Neural progenitor cell (in vitro differentiated cells): Measurements from ENCODE around the gene FARS2. TPM values are rescaled to one million over a fixed set of nuclear protein-coding genes. Genes with fewer than 3 reads are reported as not detected.

Experiments
- DNase-seq: peaks from one replicate; pipeline ENCODE4 v3.0.0-alpha.2; 2016; ENCODE audit warnings: low spot score
- H2AFZ ChIP-seq: fragments of 200-600 bp; sonication (generic); replicated peaks from 2 replicates; pipeline ENCODE4 v1.6.1; 2016; ENCODE audit warnings: antibody characterized with exemption
- H3F3A ChIP-seq: fragments of 200-600 bp; sonication (generic); 2 replicates; pipeline ENCODE4 v1.6.1; 2016; ENCODE audit warnings: antibody characterized with exemption, low read depth
- H3K27ac ChIP-seq: fragments of 200-600 bp; sonication (generic); 2 replicates; pipeline ENCODE4 v1.5.1; 2016; ENCODE audit warnings: mild to moderate bottlenecking
- H3K27me3 ChIP-seq: fragments of 200-600 bp; sonication (generic); 2 replicates; pipeline ENCODE4 v1.6.1; 2016; ENCODE audit warnings: mild to moderate bottlenecking, moderate library complexity
- H3K36me3 ChIP-seq: fragments of 200-600 bp; sonication (generic); 2 replicates; pipeline ENCODE4 v1.5.1; 2016
- H3K4me1 ChIP-seq: fragments of 200-600 bp; sonication (generic); 2 replicates; pipeline ENCODE4 v1.6.1; 2016; ENCODE audit warnings: mixed run types
- H3K4me2 ChIP-seq: fragments of 200-600 bp; sonication (generic); 2 replicates; pipeline ENCODE4 v1.6.1; 2016
- H3K4me3 ChIP-seq: fragments of 200-600 bp; sonication (generic); 2 replicates; pipeline ENCODE4 v1.5.1; 2016
- H3K79me2 ChIP-seq: fragments of 200-600 bp; sonication (generic); 2 replicates; pipeline ENCODE4 v1.6.1; 2016; ENCODE audit warnings: low read depth
- H3K9ac ChIP-seq: fragments of 200-600 bp; sonication (generic); 2 replicates; pipeline ENCODE4 v1.6.1; 2016
- H3K9me3 ChIP-seq: fragments of 200-600 bp; sonication (generic); 2 replicates; pipeline ENCODE4 v1.5.1; 2016; ENCODE audit warnings: low read depth
- H4K20me1 ChIP-seq: fragments of 200-600 bp; sonication (generic); 2 replicates; pipeline ENCODE4 v1.6.1; 2016; ENCODE audit warnings: low read depth
- H3K27ac Mint-ChIP-seq: 3 replicates; pipeline ENCODE4 v1.8.0; 2021; ENCODE audit warnings: mixed read lengths
- H3K27me3 Mint-ChIP-seq: 2 replicates; pipeline ENCODE4 v1.8.0; 2022; ENCODE audit warnings: low read depth, mild to moderate bottlenecking, inconsistent platforms, moderate library complexity, mixed read lengths; ENCODE audit not compliant: insufficient read depth
- H3K36me3 Mint-ChIP-seq: 3 replicates; pipeline ENCODE4 v1.8.0; 2021; ENCODE audit warnings: mixed read lengths
- H3K4me1 Mint-ChIP-seq: 3 replicates; pipeline ENCODE4 v1.8.0; 2021; ENCODE audit warnings: mixed read lengths
- H3K4me3 Mint-ChIP-seq: 3 replicates; pipeline ENCODE4 v1.8.0; 2021; ENCODE audit warnings: mild to moderate bottlenecking, moderate library complexity, mixed read lengths
- H3K9me3 Mint-ChIP-seq: 3 replicates; pipeline ENCODE4 v1.8.0; 2020; ENCODE audit warnings: mixed read lengths
- EZH2 ChIP-seq: fragments of 200-600 bp; sonication (generic); IDR thresholded peaks from 2 replicates; pipeline ENCODE4 v1.6.1; 2017; ENCODE audit warnings: antibody characterized with exemption, mild to moderate bottlenecking, moderate library complexity
- EZH2phosphoT487 ChIP-seq: fragments of 200-600 bp; sonication (generic); IDR thresholded peaks from 2 replicates; pipeline ENCODE4 v1.6.1; 2017; ENCODE audit warnings: antibody characterized with exemption
- total RNA-seq: library from RNA; depleted of rRNA; stranded (reverse); fragments of >200 nt; gene quantifications from 2 replicates; pipeline ENCODE4 v1.2.3, GENCODE V29; 2015; ENCODE audit warnings: low replicate concordance
- TF ChIP-seq, protein P1 (sequence below): fragments of 200-600 bp; sonication (generic); IDR thresholded peaks from 2 replicates; pipeline ENCODE4 v1.5.1; 2017; ENCODE audit warnings: antibody characterized with exemption, mild to moderate bottlenecking

The FARS2 gene
- total RNA-seq, 1 donor from 2014 or later = 10.8 TPM

DNA sequence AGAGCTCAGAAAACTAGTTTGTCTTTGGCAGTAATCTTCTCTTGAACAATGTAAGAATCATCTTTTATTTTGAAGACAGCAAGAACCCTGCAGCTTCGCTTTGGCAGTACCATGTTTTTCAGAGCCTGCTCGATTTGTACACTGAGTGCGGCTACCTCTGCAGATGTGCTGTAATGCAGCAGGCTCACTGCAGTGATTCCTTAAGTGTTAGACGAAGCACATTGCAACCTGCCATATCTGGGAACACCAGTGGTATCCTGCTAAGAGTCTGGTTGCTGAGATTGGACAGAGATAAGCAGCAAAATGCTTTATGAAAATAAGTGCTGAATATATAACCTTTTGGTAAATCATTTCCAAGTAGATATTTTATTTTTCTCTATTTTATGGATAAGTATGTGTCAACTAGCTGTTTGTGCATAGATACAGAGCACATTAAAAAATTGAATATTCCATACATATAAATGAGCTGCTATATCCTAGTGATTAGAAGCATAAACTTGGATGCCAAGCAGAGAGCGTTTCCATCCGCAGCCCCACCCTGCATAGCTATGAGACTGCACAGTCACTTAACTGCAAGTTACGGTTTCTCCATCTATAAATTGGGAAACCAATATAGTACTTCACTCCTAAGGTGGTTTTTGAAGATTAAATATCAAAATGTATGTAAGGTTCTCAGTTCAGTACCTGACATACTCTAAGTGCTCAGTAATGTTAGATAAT lies 328.3 kb downstream of the FARS2 start:
- Histone ChIP-seq H3K9ac (no peak overlapping the region), H3K4me1 (peaks cover 10% of the 10 kb centered on the region), H3K36me3 (no peaks in the 10 kb centered on the region), H4K20me1 (no peaks in the 10 kb centered on the region), H3K4me2 (no peak overlapping the region), H3K27me3 (no peaks in the 10 kb centered on the region), H3K9me3 (no peaks in the 10 kb centered on the region), H3K79me2 (no peaks in the 10 kb centered on the region), H3K4me3 (no peak overlapping the region), H2AFZ (no peak overlapping the region), H3F3A (no peaks in the 10 kb centered on the region), H3K27ac (no peak overlapping the region)
- peaks cover 8% of the 10 kb centered on the region for H3K4me1 Mint-ChIP-seq
- TF ChIP-seq, protein P1, sequence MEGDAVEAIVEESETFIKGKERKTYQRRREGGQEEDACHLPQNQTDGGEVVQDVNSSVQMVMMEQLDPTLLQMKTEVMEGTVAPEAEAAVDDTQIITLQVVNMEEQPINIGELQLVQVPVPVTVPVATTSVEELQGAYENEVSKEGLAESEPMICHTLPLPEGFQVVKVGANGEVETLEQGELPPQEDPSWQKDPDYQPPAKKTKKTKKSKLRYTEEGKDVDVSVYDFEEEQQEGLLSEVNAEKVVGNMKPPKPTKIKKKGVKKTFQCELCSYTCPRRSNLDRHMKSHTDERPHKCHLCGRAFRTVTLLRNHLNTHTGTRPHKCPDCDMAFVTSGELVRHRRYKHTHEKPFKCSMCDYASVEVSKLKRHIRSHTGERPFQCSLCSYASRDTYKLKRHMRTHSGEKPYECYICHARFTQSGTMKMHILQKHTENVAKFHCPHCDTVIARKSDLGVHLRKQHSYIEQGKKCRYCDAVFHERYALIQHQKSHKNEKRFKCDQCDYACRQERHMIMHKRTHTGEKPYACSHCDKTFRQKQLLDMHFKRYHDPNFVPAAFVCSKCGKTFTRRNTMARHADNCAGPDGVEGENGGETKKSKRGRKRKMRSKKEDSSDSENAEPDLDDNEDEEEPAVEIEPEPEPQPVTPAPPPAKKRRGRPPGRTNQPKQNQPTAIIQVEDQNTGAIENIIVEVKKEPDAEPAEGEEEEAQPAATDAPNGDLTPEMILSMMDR = no peak
- TF ChIP-seq EZH2 = no peak
- no peak for TF ChIP-seq EZH2phosphoT487
- no peak for DNase-seq
- H3K36me3 Mint-ChIP-seq = peaks cover 4% of the 10 kb centered on the region
- H3K27ac Mint-ChIP-seq = no peak overlapping the region
- H3K4me3 Mint-ChIP-seq = no peak overlapping the region
- peaks cover 10% of the 10 kb centered on the region for H3K9me3 Mint-ChIP-seq
- H3K27me3 Mint-ChIP-seq = no peaks in the 10 kb centered on the region

DNA sequence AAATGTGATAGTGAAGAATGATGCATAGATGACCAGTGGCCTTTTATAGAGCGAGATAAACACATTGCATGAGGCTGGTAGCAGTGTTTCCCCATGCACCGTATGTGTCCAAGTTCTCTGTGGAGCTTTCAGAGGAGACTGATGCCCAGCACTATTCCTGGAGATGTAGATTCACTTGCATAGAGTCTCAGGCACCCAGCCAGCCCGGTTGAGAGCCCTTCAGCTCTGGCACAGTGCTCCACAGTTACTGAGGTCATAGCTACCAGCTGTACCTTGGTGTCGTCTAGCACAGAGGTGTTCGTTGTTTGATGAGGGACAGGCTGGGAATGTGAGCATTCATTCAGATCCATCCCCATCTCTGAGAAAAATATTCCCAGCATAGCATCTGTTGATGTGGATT lies 328.9 kb downstream of the FARS2 start:
- Histone ChIP-seq H3K27me3 (no peaks in the 10 kb centered on the region), H2AFZ (no peak overlapping the region), H4K20me1 (no peaks in the 10 kb centered on the region), H3K4me2 (no peak overlapping the region), H3K79me2 (no peaks in the 10 kb centered on the region), H3K4me1 (peaks cover 10% of the 10 kb centered on the region), H3K4me3 (no peak overlapping the region), H3F3A (no peaks in the 10 kb centered on the region), H3K36me3 (no peaks in the 10 kb centered on the region), H3K9me3 (no peaks in the 10 kb centered on the region), H3K9ac (no peak overlapping the region), H3K27ac (no peak overlapping the region)
- DNase-seq = no peak
- peaks cover 11% of the 10 kb centered on the region for H3K4me1 Mint-ChIP-seq
- H3K27me3 Mint-ChIP-seq = no peaks in the 10 kb centered on the region
- H3K4me3 Mint-ChIP-seq = no peak overlapping the region
- no peak overlapping the region for H3K27ac Mint-ChIP-seq
- H3K9me3 Mint-ChIP-seq = peaks cover 10% of the 10 kb centered on the region
- peaks cover 4% of the 10 kb centered on the region for H3K36me3 Mint-ChIP-seq
- TF ChIP-seq, protein P1 = no peak
- no peak for TF ChIP-seq EZH2phosphoT487
- no peak for TF ChIP-seq EZH2

DNA sequence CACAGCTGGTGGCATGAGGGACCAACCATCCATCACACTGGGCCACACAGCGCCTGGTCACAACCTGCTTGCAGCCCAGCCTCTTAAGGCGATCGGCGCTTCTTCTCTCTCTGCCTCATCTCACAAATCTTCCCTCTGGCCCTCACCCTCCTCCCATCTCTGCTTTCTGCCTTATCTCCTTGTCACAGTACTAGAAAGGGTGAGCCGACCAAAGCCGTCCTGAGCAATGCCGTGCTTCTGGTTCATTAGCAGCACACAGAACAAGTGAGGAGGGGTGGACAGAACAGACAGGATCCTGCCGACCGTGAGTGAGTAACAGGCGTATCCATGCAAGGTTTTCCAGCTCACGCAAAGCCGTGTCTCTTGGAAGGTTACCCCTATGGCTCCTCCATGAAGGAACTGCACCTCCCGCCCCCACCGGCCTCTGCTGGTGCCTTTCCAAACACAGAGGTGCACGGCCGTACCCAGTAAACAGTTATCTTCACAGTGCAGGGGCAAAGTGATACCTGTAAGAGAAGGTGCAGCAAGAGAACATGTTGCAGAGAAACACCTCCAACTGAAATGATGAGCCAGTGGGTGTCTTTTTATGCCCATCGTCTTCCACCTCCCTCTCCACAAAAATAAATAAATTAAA lies 331.7 kb downstream of the FARS2 start:
- no peak overlapping the region for H3K27ac ChIP-seq
- no peaks in the 10 kb centered on the region for H4K20me1 ChIP-seq
- H3K9ac ChIP-seq = no peak overlapping the region
- Mint-ChIP-seq H3K4me1 (peaks cover 12% of the 10 kb centered on the region), H3K4me3 (no peak overlapping the region), H3K9me3 (no peaks in the 10 kb centered on the region), H3K27me3 (peaks cover 2% of the 10 kb centered on the region), H3K36me3 (no peaks in the 10 kb centered on the region), H3K27ac (no peak overlapping the region)
- TF ChIP-seq EZH2 = no peak
- TF ChIP-seq, protein P1 = no peak
- TF ChIP-seq EZH2phosphoT487 = no peak
- no peak overlapping the region for H3K4me2 ChIP-seq
- H3K4me1 ChIP-seq = peaks cover 10% of the 10 kb centered on the region
- no peak for DNase-seq
- no peak overlapping the region for H2AFZ ChIP-seq
- H3K36me3 ChIP-seq = no peaks in the 10 kb centered on the region
- H3K4me3 ChIP-seq = no peak overlapping the region
- no peaks in the 10 kb centered on the region for H3K79me2 ChIP-seq
- no peaks in the 10 kb centered on the region for H3K27me3 ChIP-seq
- no peaks in the 10 kb centered on the region for H3K9me3 ChIP-seq
- H3F3A ChIP-seq = no peaks in the 10 kb centered on the region
